NCI-H1930 (cell line): Measurements from ENCODE around the gene TUBA8.
A peak's percentile ranks its signal among the peaks of the same experiment; 100 is the strongest.
"Not testable (repeated sequence)": the region's sequence is repeated elsewhere in the genome, so short reads cannot be mapped to it uniquely, and the experiment has no call there.

Experiments used
- DNase-seq, 2 experiments: peaks; one replicate each; lab custom pipeline; 2025; lab: John Stamatoyannopoulos, UW

TUBA8 gene

GRCh38 chr22:18130699-18131429, 20.3 kb downstream of the TUBA8 start:
- DNase-seq = no peak

GRCh38 chr22:18133452-18133851, 22.8 kb downstream of the TUBA8 start:
- DNase-seq = no peak

- DNase-seq = no peak
These were observed 26.1 kb downstream of the TUBA8 start for GRCh38 chr22:18136563-18137320.

- not testable (repeated sequence) for DNase-seq
These were observed 30.4 kb downstream of the TUBA8 start for GRCh38 chr22:18141004-18141403.

- no peak for DNase-seq
These were observed 33.5 kb downstream of the TUBA8 start for GRCh38 chr22:18144105-18144504.

GRCh38 chr22:18145676-18146388, 35.2 kb downstream of the TUBA8 start:
- DNase-seq = no peak

GRCh38 chr22:18146389-18146753, 35.8 kb downstream of the TUBA8 start:
- no peak for DNase-seq

GRCh38 chr22:18147791-18148190, 37.2 kb downstream of the TUBA8 start:
- no peak for DNase-seq

GRCh38 chr22:18148293-18148965, 37.8 kb downstream of the TUBA8 start:
- DNase-seq = no peak

- no peak for DNase-seq
These were observed 41.9 kb downstream of the TUBA8 start for GRCh38 chr22:18152519-18152918.

GRCh38 chr22:18154821-18155390, 44.3 kb downstream of the TUBA8 start:
- no peak for DNase-seq

- not testable (repeated sequence) for DNase-seq
These were observed 44.9 kb downstream of the TUBA8 start for GRCh38 chr22:18155546-18155945.

GRCh38 chr22:18156878-18157713, 46.5 kb downstream of the TUBA8 start:
- DNase-seq = peak; percentile 15 to 35

GRCh38 chr22:18157714-18158028, 47.1 kb downstream of the TUBA8 start:
- DNase-seq = no peak

- not testable (repeated sequence) for DNase-seq
These were observed 50.0 kb downstream of the TUBA8 start for GRCh38 chr22:18160641-18161040.

GRCh38 chr22:18163843-18164242, 53.2 kb downstream of the TUBA8 start:
- DNase-seq = not testable (repeated sequence)

- not testable (repeated sequence) for DNase-seq
These were observed 54.0 kb downstream of the TUBA8 start for GRCh38 chr22:18164584-18164983.

GRCh38 chr22:18165356-18165755, 54.7 kb downstream of the TUBA8 start:
- not testable (repeated sequence) for DNase-seq

- not testable (repeated sequence) for DNase-seq
These were observed 59.7 kb downstream of the TUBA8 start for GRCh38 chr22:18170284-18170683.

GRCh38 chr22:18172203-18172602, 61.6 kb downstream of the TUBA8 start:
- DNase-seq = not testable (repeated sequence)

- not testable (repeated sequence) for DNase-seq
These were observed 62.2 kb downstream of the TUBA8 start for GRCh38 chr22:18172776-18173175.
